GM11168 (cell line): ENCODE results near the gene SORD.
"Not testable (repeated sequence)": the region's sequence is repeated elsewhere in the genome, so short reads cannot be mapped to it uniquely, and the experiment has no call there.

Experiments used
- in situ Hi-C: fragments of 300-500 bp; cut with MboI; formaldehyde crosslinking; loops from one replicate; pipeline ENCODE4 v1.12.0; 2022; ENCODE audit warnings: low sequenced_read_pairs; ENCODE audit not compliant: unreplicated experiment

Gene SORD

GRCh38 chr15:45093013-45093412, 70.0 kb downstream of the SORD start:
- in situ Hi-C loops: no loop called here

DNA sequence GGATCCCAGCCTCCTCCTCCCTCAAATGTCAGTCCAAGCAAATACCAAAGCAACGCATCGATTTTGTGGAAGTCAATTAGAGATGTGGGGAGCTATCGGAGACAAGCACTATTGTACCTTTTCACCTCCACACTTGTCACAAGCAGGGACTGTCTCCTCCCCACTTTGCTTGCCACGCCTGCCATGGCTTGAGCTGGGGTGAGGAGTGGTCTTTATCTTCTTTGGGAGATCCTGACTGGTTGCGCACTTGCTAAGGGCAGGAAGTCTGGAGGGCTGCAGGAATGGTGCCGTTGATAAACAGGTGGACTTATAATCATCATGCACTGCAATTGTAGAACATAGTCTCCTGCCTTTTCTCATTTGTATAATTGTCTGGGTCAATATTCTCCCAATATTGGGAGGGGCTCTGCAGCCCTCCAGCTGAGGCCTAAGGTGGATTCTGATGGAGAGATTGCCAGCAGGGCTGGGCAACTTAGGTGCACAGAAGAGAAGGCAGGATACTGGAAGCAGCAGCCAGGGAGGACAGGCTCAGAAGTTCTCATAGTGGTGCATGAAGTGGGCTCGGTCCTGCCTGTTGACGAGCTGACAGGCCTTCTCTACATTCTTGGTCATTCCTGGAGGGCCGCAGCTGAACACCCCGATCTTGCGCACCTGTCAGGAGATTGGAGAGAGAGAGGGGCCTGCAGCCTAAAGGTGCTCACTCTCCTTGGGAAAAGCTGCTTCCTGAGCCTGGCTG, 70.8 kb downstream of the SORD start:
- in situ Hi-C loops: no loop called here

GRCh38 chr15:45094358-45094730, 71.3 kb downstream of the SORD start:
- in situ Hi-C loops: no loop called here

DNA sequence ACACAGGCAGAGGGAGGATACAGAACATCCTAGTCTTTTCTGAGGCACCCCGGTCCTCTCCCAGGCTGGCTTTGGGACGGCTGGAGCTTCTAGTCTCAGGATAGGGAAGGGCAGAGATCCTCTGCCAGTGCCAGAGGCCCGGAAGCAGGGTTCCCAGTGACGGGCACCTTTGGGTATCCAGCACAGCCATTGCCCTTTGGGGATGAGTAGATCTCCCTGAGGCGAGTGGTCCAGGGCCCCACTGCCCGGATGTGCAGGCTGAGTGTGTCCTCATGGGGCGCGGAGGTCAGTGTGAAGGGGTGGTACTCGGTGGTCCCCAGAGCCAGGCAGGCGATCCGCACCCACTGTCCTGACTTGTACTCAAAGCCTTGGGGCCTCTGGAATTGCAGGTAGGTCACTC, 72.7 kb downstream of the SORD start:
- in situ Hi-C loops: no loop called here

- in situ Hi-C loops: no loop called here
Measured at GRCh38 chr15:45097466-45097865, 74.5 kb downstream of the SORD start.

DNA sequence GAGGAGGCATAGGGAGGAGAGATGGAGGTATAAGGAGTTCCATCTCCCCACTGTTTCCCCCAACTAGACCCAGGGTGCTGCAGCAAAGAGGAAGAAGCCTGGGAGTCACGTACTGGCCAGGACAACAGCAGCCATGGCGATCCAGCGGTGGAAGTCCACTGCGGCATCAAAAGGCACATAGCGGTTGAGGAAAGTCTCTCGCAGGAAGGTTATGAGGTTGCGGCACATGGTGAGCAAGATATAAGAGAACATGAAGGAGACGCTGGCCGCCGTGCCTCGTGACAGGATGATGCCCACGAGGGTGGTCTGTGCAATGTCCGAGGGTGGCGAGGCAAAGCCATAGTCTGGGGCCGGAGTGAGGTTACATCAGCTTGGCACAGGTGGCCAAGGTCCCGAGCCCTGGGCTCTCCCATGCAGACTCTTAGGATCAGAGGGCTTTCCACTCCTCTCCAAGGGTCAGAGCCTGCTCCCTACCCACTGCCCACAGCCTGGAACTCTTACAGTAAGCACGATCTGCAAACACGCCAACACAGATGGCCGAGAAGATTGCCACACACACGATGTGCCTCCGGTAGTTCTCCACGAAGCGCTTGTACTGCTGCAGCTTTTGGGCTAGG, 76.7 kb downstream of the SORD start:
- in situ Hi-C loops: no loop called here

GRCh38 chr15:45100884-45101625, 78.1 kb downstream of the SORD start:
- in situ Hi-C loops: no loop called here

- in situ Hi-C loops: no loop called here
Measured at GRCh38 chr15:45101749-45102148, 78.8 kb downstream of the SORD start.

DNA sequence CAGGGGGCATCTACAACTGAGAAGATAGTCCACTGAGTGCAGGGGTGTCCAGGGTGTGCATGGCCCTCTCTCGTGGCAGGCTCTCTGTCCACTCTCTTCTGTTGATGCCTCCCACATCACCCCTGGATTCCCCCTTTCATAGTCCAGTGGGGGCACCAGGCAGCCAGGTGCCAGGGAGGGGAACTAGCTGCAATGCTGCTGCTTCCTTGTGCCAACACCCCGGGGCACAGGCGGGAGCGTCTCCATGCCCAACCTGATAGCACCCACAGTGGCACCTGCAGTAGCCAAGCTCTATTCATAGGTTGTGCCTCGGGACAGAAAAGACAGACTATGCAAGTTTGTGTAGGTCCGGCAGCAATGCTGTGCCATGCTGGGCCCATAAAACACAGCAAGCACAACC, 79.2 kb downstream of the SORD start:
- in situ Hi-C loops: no loop called here

GRCh38 chr15:45104170-45104569, 81.2 kb downstream of the SORD start:
- in situ Hi-C loops: not testable (repeated sequence)

- in situ Hi-C loops: no loop called here
Measured at GRCh38 chr15:45105586-45105985, 82.6 kb downstream of the SORD start.

- in situ Hi-C loops: no loop called here
Measured at GRCh38 chr15:45106002-45106790, 83.2 kb downstream of the SORD start.

- in situ Hi-C loops: no loop called here
Measured at GRCh38 chr15:45107941-45108630, 85.1 kb downstream of the SORD start.

GRCh38 chr15:45110256-45110820, 87.3 kb downstream of the SORD start:
- in situ Hi-C loops: no loop called here

- in situ Hi-C loops: no loop called here
Measured at GRCh38 chr15:45111390-45112142, 88.6 kb downstream of the SORD start.

- in situ Hi-C loops: no loop called here
Measured at GRCh38 chr15:45112143-45112590, 89.2 kb downstream of the SORD start.

DNA sequence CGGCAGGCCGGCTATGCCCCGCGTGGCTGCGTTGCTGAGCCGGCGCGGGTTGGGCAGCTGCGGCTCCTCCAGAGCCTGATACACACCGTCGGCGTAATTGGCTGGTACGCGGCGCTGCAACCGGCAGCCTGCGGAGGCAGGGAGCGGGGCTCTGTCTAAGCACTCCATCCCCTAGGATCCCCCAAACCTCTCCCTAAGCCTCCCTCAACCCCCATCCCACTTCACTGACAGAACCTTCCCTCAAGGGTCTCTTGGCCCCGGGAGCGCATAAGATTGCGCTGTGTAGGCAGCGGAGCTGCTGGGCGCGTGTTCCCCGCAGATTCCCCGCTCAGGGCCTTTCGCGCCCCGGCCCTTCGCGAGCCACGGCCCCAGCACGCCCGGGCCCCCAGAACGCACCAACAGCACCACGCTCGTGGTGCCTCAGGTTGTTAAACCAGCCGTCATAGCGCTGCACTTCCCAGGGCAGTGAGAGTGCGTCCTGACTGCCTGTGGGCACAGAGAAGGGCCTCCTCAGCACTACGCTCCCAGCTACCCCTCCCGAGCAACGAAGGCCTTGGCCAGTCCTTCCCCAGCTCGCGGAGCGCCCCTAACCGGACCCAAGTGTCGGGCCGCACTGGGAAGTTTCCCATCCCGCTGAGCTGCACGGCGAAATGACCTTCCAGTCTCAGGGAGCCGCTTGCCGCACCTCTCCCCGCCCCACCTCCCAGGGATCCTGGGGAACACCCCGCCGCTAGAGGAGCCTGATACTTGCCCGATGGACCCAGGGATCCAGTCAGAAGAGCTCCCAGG, 89.8 kb downstream of the SORD start:
- in situ Hi-C loops: no loop called here

GRCh38 chr15:45113380-45113990, 90.5 kb downstream of the SORD start:
- in situ Hi-C loops: no loop called here
